ENCODE data around the gene SIGLEC9.

DNA sequence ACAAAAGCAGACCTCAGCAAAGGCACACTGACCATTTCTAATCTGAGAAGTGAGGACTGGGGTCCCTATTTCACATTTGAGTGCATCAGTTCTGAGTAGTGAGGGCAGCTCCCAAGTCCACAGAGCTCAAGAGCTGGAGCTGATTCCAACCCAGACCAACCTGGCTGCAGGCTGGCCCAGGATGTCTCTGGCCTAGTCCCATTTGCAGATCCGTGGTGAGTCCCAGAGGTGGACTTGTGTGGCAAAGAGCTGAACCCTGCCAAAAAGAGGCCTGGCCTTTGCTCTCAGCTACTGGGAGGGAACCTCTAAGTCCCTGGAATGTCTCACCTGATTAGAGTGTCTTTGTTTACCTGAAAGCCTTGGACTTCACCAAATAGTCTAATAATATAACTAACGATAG is 32.0 kb downstream of the SIGLEC9 start:
- TF ChIP-seq POLR2AphosphoS5 (IDR thresholded peaks at IDR 0.05; ENCODE audit: borderline replicate concordance, low read depth, low read length) (no peak), EZH2 (IDR thresholded peaks at IDR 0.05) (no peak)

Data from SK-N-MC (cell line).